SKM-1 treated with dmso at 0.1 percent for 144 hours (cell line): ENCODE measurements around the gene RCL1.
A peak's percentile ranks its signal among the peaks of the same experiment; 100 is the strongest.
"Not testable (repeated sequence)": the region's sequence is repeated elsewhere in the genome, so short reads cannot be mapped to it uniquely, and the experiment has no call there.

Experiments
- DNase-seq: peaks from one replicate; lab custom pipeline; 2025; ENCODE audit not compliant: unreplicated experiment; lab: John Stamatoyannopoulos, UW

Gene RCL1

DNA sequence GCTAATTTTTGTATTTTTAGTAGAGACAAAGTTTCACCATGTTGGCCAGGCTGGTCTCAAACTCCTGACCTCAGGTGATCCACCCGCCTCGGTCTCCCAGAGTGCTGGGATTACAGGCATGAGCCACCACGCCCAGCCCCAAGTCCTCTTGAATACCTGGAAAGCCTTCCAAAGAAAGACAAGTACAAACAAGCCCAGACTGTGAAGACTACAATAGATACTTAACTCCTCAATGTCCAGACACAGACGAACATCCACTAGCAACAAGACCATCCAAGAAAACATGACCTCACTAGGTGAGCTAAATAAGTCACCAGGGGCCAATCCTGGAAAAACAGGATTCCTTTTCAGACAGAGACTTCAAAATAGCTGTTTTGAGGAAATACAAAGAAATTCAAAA is 9.6 kb upstream of the RCL1 start:
- not testable (repeated sequence) for DNase-seq

GRCh38 chr9:4784403-4784802 is 8.3 kb upstream of the RCL1 start:
- no peak for DNase-seq

GRCh38 chr9:4786599-4786998 is 6.1 kb upstream of the RCL1 start:
- no peak for DNase-seq

GRCh38 chr9:4787876-4788275 is 4.9 kb upstream of the RCL1 start:
- no peak for DNase-seq

DNA sequence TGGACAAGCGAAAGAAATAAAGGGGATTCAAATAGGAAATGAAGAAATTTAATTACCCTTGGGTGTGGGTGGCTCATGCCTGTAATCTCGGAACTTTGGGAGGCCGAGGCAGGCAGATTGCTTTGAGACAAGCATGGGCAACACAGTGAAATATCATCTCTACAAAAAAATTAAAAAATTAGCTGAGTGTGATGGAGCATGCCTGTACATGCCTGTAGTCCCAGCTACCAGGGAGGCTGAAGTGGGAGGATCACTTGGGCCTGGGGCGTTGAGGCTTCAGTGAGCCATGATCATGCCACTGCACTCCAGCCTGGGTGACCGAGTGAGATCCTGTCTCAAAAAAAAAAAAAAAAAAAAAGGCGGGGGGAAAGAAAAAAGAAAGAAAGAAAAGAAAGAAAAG is 4.0 kb upstream of the RCL1 start:
- no peak for DNase-seq

DNA sequence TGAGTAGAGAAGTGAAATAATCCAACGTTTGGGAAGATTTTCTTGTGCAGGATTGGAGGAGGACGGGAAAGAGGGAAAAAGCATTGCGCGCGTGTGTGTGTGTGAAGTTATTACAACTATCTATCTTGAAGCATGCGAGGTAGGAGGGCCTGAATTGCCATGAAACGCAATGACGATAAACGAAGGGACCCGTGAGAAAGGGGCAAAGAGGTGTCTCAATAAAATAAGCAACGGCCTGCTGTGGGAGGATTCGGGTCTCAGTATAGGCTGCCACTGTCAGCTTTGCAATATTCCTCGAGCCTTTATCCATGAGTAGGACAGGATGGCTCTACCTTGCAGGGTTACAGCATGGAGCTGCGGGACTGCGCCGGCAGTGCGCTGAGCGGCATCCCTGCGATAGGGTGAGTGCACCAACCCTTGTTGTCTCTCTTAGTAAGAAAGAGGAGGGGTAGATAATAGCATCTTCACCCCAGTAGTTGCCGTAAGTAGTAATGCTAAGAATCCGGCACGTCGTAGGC is 631 bp upstream of the RCL1 start:
- no peak for DNase-seq

DNA sequence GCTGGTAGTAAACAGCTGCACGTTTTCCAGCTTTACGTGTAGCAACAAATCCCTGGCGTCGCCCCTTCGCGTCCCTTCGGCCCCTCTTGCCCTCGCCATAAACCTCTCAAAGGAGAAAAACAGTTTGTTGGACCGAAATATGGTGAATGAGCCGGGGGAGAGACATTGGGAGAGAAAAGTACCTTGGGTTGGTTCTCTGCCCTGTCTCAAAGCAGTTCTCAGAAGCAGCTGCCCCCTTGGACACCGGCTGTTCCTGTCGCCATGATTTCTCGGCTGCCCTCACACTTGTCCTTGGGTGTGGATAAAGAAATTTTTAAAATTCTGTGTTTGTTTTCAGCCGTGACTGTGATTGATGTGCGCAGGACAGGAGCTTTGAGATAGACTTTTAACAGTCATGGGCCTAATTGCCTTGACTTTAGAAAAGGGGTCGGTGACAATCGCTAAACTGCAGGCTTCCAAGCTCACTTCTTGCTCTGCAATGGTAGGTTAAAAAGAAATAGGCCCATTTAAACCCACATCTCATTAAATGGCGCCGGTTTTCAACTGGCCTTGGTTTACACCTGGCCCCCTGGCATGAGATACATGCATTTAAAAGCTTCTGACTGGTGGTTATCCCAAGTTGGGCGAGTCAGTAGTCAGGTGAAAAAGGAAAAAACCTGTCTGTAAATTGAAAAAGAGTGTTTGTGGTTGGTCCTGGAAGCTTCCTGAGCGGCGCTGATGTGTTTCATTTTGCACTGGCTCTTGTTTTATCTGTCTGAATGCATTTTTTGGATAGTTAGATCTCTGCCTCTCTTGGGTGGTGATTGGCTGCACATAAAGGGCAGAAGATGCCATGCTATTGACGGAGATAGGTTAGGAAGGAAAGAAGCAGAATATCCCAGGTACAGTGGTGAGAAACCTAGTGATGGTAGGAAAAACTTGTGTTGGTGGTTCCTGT is 983 bp downstream of the RCL1 start:
- DNase-seq = no peak

DNA sequence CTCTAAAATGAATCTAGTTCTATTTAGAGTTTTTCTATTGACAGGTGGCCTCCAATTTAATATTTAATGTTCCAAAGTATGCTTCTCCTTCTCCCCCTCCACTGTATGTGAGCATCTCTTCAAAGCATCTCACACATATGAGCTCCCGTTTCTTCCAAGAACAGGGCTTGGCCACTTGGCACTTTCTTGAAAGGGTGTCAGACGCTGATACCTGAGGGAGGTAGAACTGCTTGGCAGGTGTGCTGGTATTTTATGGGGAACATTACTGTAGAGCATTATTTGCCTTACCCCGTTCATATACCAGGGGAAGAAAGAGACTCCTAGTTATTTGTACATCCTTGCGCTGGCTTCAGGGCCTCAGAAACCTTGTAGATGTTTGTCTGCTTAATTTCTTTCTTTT is 1.9 kb downstream of the RCL1 start:
- no peak for DNase-seq

GRCh38 chr9:4795108-4795507 is 2.4 kb downstream of the RCL1 start:
- not testable (repeated sequence) for DNase-seq

DNA sequence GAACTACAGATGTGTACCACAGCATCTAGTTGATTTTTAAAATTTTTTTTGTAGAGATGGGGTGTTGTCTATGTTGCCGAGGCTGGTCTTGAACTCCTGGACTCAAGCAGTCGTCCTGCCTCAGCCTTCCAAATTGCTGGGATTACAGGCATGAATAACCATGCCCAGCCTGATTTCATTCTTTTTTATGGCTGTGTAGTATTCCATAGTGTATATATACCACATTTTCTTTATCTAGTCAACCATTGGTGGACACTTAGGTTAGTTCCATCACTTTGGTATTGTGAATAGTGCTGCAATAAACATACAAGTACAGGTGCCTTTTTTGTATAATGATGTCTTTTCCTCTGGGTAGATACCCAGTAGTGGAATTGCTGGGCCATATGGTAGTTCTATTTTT is 3.8 kb downstream of the RCL1 start:
- no peak for DNase-seq

DNA sequence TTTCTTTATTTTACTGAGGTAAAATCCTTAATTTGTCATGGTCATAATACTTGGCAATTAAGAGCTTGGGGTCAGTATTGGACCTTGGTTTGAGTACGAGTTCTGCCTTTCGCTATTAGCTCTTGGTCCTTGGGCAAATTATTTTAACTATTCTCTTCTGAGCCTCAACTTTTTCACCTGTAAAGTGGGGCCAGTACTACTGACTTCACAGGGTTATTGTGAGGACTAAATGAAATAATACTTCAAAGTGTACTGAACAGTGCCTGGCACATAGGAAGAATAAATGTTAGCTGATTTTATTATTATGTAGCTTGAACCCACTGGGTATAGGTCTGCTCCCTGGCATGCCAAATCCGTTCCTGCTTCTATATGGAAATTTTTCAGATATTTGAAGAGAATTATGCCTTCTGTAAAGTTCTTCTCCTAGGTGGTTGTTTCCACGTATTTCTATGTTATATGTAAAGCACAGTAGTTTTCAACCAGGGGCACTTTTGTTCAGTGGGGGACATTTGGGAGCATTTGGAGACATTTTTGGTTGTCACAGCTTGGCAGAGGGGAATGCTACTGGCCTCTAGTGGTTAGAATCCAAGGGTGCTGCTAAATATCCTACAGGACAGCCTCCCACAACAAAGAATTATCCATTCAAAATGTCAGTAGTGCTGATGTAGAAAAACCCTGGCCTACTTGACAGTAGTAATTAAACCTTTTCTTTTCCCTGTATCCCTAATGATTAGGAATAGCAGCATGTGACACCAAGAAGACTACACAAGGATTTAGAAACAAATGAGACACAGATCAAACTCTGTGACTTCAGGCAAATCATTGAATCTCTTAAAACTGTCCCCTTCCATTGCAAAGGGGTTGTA is 4.5 kb downstream of the RCL1 start:
- DNase-seq = peak; percentile 47

- no peak for DNase-seq
Measured at GRCh38 chr9:4797854-4798150, 5.1 kb downstream of the RCL1 start.

- DNase-seq = no peak
Measured at GRCh38 chr9:4798281-4799032, 5.7 kb downstream of the RCL1 start.

- DNase-seq = no peak
Measured at GRCh38 chr9:4799033-4799430, 6.3 kb downstream of the RCL1 start.

GRCh38 chr9:4799775-4800174 is 7.0 kb downstream of the RCL1 start:
- DNase-seq = no peak

- no peak for DNase-seq
Measured at GRCh38 chr9:4801156-4801555, 8.4 kb downstream of the RCL1 start.

DNA sequence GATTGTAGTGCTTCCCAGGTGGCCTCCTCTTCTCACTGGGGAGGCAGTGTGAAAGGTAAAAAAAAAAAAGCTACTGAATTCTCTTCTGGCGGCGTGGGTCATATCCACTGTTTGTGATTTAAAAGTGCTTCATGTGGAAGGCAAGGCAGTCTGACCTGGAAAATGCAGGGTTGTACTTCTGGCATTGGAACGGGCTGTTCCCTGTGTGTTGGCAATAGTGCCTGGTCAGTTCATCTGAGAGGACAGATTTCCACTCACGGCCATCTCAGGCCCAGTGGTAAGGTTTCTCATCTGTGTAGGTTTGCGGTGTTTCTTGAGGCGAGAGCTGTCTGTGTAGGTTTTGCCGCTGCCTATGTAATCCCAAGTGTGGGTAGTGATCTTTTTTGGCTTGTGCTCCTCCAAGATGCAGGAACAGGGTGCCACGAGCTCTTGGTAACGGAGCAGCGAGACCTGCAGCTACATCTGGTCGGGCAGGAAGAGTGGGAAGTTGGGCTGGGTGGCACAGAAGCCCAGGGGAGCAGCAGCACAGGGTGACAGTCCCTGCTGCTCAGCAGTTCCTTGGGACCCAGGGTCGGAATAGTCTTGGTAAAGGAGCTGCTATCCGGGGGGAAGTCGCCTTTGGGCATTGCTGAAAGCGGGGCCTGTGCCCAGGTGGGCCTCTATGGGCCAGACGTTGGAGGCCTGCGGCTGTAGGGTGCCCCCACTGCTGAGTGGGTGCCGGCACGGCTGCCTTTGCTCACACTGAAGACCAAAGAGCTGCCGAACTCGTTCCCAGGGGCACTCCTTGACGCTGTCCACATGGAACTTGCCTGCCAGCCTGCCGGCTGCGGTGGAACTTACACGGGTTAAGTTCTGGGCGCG is 11.2 kb downstream of the RCL1 start:
- DNase-seq = no peak

- no peak for DNase-seq
Measured at GRCh38 chr9:4804531-4805016, 11.8 kb downstream of the RCL1 start.

DNA sequence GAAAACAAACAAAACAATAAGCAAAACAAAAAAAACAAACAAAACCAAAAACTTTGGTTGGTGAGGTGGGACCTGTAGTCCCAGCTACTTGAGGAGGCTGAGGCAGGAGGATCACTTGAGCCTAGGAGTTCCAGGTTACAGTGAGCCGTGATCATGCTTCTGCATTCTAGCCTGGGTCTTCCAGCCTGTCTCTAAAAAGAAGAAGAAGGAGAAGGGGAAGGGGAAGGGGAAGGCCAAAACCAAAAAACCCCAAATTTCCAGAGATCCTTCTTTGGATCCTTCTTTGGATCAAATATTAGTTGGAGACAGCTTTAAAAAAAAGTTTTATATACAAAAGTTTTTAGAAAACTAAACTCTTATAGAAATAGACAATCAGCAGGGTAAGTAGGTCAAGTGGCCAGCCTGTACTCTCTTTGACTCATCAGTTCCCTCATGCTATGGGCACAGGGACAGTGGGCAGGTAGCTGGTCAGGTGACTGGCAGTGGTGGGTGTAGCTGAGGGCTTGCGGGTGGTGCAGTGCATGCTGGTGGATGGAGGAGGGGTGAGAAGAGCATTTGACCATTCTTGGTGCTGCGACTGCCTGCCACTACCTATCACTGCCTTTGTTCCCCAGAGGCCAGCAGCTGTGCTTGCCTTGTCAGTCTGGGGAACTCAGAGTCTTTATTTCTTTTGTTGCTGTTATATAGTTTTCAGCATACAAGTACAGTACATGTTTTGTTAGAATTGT is 12.6 kb downstream of the RCL1 start:
- DNase-seq = no peak

DNA sequence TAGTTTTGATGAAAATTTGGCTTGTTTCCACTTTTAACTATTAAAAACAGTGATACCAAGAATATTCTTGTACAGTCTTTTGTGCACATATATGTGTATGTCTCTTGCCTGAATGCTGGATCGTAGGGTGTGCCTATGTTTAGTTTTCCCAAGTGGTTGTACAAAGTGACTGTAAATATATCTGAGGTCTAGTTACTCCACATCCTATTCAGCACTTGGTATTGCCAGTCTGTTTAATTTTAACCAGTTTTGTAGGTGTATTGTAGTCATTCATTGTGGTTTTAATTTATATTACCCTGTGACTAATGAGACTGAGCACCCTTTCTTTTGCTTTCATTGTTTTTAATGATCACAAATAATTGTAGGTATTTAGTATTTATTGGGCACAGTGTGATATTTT is 17.8 kb downstream of the RCL1 start:
- DNase-seq = no peak
